GM10266 (cell line): Measurements from ENCODE around the gene INPP5A.
"Not testable (repeated sequence)": the region's sequence is repeated elsewhere in the genome, so short reads cannot be mapped to it uniquely, and the experiment has no call there.

Source experiments
- DNase-seq: peaks from one replicate; pipeline ENCODE4 v3.0.0; 2012; ENCODE audit errors: extremely low spot score
- CTCF ChIP-seq: IDR thresholded peaks from 2 replicates; pipeline ENCODE4 v1.5.1; 2012; ENCODE audit warnings: mild to moderate bottlenecking, low read depth; ENCODE audit not compliant: control insufficient read depth, insufficient read depth; ENCODE audit errors: missing control alignments

INPP5A gene

GRCh38 chr10:132679640-132680039 is 142.1 kb downstream of the INPP5A start:
- no peak for DNase-seq
- no peak for TF ChIP-seq CTCF

- not testable (repeated sequence) for DNase-seq
These were observed 143.2 kb downstream of the INPP5A start for GRCh38 chr10:132680741-132681140.

GRCh38 chr10:132681858-132682755 is 144.5 kb downstream of the INPP5A start:
- DNase-seq = no peak
- TF ChIP-seq CTCF = no peak

GRCh38 chr10:132684164-132684891 is 146.7 kb downstream of the INPP5A start:
- TF ChIP-seq CTCF = no peak
- no peak for DNase-seq

- DNase-seq = no peak
These were observed 147.7 kb downstream of the INPP5A start for GRCh38 chr10:132685101-132685891.

GRCh38 chr10:132685921-132686680 is 148.5 kb downstream of the INPP5A start:
- DNase-seq = no peak
- TF ChIP-seq CTCF = no peak

More at GRCh38 chr10:132685101-132685891, 147.7 kb downstream of the INPP5A start:
- TF ChIP-seq CTCF = no peak
